Endometrium (tissue), 2 donors: ENCODE measurements around the gene IWS1.
"Not testable (repeated sequence)": the region's sequence is repeated elsewhere in the genome, so short reads cannot be mapped to it uniquely, and the experiment has no call there.

Experiments
- FAIRE-seq: peaks from 2 replicates; lab custom pipeline; 2012; peaks lifted over from hg19 to GRCh38; lab: Jason Lieb, UNC
- donor health status: control.
- donor health status: control.

IWS1 gene

GRCh38 chr2:127527001-127527804 lies 914 bp upstream of the IWS1 start:
- FAIRE-seq = no peak

- no peak for FAIRE-seq
These were observed 578 bp downstream of the IWS1 start for GRCh38 chr2:127525691-127526131.

GRCh38 chr2:127524198-127524834 lies 2.0 kb downstream of the IWS1 start:
- FAIRE-seq = not testable (repeated sequence)

- no peak for FAIRE-seq
These were observed 2.9 kb downstream of the IWS1 start for GRCh38 chr2:127523269-127523939.

- no peak for FAIRE-seq
These were observed 5.9 kb downstream of the IWS1 start for GRCh38 chr2:127520424-127520823.

- no peak for FAIRE-seq
These were observed 8.8 kb downstream of the IWS1 start for GRCh38 chr2:127517465-127517864.

- FAIRE-seq = no peak
These were observed 10.1 kb downstream of the IWS1 start for GRCh38 chr2:127516041-127516762.

- peak; percentile 76 for FAIRE-seq
These were observed 10.8 kb downstream of the IWS1 start for GRCh38 chr2:127515383-127515915.

- FAIRE-seq = no peak
These were observed 11.8 kb downstream of the IWS1 start for GRCh38 chr2:127514485-127514884.

GRCh38 chr2:127514076-127514475 lies 12.2 kb downstream of the IWS1 start:
- FAIRE-seq = no peak

GRCh38 chr2:127512362-127512761 lies 13.9 kb downstream of the IWS1 start:
- FAIRE-seq = no peak

- no peak for FAIRE-seq
These were observed 14.4 kb downstream of the IWS1 start for GRCh38 chr2:127511917-127512316.

- FAIRE-seq = no peak
These were observed 15.1 kb downstream of the IWS1 start for GRCh38 chr2:127511090-127511695.

- no peak for FAIRE-seq
These were observed 16.2 kb downstream of the IWS1 start for GRCh38 chr2:127510073-127510472.

GRCh38 chr2:127508631-127509034 lies 17.7 kb downstream of the IWS1 start:
- FAIRE-seq = peak; percentile 90

GRCh38 chr2:127508023-127508630 lies 18.2 kb downstream of the IWS1 start:
- no peak for FAIRE-seq

GRCh38 chr2:127506510-127506909 lies 19.8 kb downstream of the IWS1 start:
- FAIRE-seq = no peak

- no peak for FAIRE-seq
These were observed 21.5 kb downstream of the IWS1 start for GRCh38 chr2:127504552-127505430.

GRCh38 chr2:127503491-127503890 lies 22.8 kb downstream of the IWS1 start:
- FAIRE-seq = no peak

GRCh38 chr2:127498386-127498785 lies 27.9 kb downstream of the IWS1 start:
- FAIRE-seq = no peak
